Stomach (tissue), 9 donors: ENCODE results near the gene TMEM42. TPM values are rescaled to one million over a fixed set of nuclear protein-coding genes. Genes with fewer than 3 reads are reported as not detected.
"Not testable (repeated sequence)": the region's sequence is repeated elsewhere in the genome, so short reads cannot be mapped to it uniquely, and the experiment has no call there.

Experiments
- DNase-seq, 2 donors: peaks; one replicate each; pipeline versions ENCODE4 v3.0.0 to v3.0.0-alpha.2; 2013 to 2019
- H3K27ac ChIP-seq, 5 donors: fragments of 200-600 bp in 4 of 5; sonication (generic) in 4 of 5; one replicate each; pipeline ENCODE4 v1.5.1; 2013 to 2019; ENCODE audit warnings: mild to moderate bottlenecking in 1 of 5, moderate library complexity in 1 of 5
- H3K27me3 ChIP-seq, 3 donors: fragments of 200-600 bp; sonication (generic); one replicate each; pipeline ENCODE4 v1.5.1; 2017 to 2019; ENCODE audit warnings: mixed run types in 1 of 3
- H3K36me3 ChIP-seq, 4 donors: fragments of 200-600 bp; sonication (generic); 1 replicate in 3 of 4; 2 replicates in 1 of 4; pipeline ENCODE4 v1.5.1; 2016 to 2019
- H3K4me1 ChIP-seq, 4 donors: fragments of 200-600 bp; sonication (generic); one replicate each; pipeline ENCODE4 v1.5.1; 2016 to 2019
- H3K4me3 ChIP-seq, 4 donors: fragments of 200-600 bp; sonication (generic) in 3 of 4; one replicate each; pipeline ENCODE4 v1.5.1; 2016 to 2019; ENCODE audit warnings: mild to moderate bottlenecking in 1 of 4
- H3K9me3 ChIP-seq, 4 donors: fragments of 200-600 bp; sonication (generic); one replicate each; pipeline ENCODE4 v1.5.1; 2016 to 2019
- CTCF ChIP-seq, 7 experiments: fragments of 450-650 bp in 4 of 7; fragments of 200-600 bp in 3 of 7; sonication (generic) in 3 of 7; IDR thresholded peaks; one replicate each; pipeline ENCODE4 v1.5.1; 2016 to 2019; ENCODE audit warnings: antibody characterized with exemption in 7 of 7, control low read depth in 2 of 7, mild to moderate bottlenecking in 1 of 7
- EP300 ChIP-seq: sonication (generic); formaldehyde crosslinking; IDR thresholded peaks from one replicate; pipeline ENCODE4 v1.6.1; 2017; ENCODE audit warnings: antibody characterized with exemption
- POLR2A ChIP-seq, 4 donors: fragments of 450-650 bp; IDR thresholded peaks; one replicate each; pipeline ENCODE4 v1.6.1; 2016; ENCODE audit warnings: antibody characterized with exemption in 4 of 4, control low read depth in 2 of 4, mild to moderate bottlenecking in 1 of 4, moderate library complexity in 1 of 4
- POLR2AphosphoS5 ChIP-seq, 3 donors: sonication (generic); formaldehyde crosslinking; IDR thresholded peaks; one replicate each; pipeline ENCODE4 v1.6.1; 2016; ENCODE audit warnings: antibody characterized with exemption in 3 of 3
- WGBS, 5 donors: extraction: QIAGEN DNeasy Blood & Tissue Kit in 3 of 5; methylation state at CpG; one replicate each; pipeline versions ENCODE4 v1.1.5 to v1.1.7; 2013 to 2018; 5-methylcytosine and 5-hydroxymethylcytosine counted together
- intact Hi-C: fragments of 100-400 bp; cut with DNase I; formaldehyde crosslinking; loops from one replicate; pipeline ENCODE4 v1.15.1; 2023; ENCODE audit warnings: low total_unique reads
- polyA plus RNA-seq, 3 donors: library from polyadenylated mRNA; stranded (reverse); fragments of 200-250 nt; gene quantifications; one replicate each; pipeline ENCODE4 v1.2.3, GENCODE V29; 2013
- total RNA-seq, 5 donors: library from RNA; depleted of rRNA; stranded (reverse); fragments of >200 nt; gene quantifications; one replicate each; pipeline versions ENCODE4 v1.1.0 to v1.2.3, GENCODE V29; 2014 to 2016
- donor health status: healthy with polysubstance abuse.
- donor health status: Bipolar disorder and iron deficiency.
- donor health status: healthy.

Gene TMEM42
- total and polyA plus RNA-seq, 8 donors = 7.2 to 21.4 (median 17.2) TPM

DNA sequence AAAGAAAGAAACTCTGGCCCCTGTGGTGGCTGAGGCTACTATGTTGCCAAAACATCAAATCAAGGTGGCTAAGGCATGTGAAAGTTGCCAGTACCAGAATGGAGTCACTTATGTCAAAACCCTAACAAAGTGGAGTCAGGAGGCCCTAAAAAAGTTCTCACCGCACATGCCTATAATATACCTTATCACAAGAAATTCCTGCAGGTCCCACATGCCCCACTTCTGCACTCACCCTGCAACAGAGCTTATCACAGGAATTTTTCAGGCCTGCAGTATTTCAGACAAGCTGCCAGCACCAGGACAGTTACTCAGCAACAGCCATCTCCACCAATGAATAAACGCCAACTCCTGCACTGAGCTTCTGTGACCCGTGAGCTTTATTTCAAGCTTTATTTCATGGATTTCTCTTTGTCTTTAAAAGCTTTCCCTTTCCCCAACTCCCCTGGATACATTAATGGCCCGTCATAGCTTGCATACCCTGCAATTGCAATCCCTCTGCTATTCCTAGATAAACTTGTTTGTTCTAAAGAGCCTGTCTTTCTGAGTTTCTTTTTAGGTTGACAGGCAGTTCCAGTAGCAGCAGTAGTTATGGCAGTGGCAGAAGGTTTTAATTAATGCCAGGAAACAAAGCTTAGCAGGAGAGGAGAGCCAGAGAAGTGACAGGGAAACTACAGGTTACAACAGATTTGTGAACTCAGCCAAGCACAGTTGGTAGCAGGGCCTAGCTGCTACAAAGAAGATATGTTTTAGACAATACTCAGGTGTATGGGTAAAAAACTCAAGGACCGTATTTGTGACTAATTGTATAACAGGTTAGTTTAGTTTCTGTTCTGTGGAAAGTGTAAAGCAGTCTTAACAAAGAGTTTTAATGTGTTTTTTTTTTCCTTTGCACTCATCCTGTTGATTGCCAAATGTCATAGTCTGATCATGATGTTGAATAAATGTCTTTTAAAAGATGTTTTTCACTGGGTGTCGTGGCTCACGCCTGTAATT, 15.9 kb upstream of the TMEM42 start:
- H3K4me3 ChIP-seq = no peak overlapping the region
- no peaks in the 10 kb centered on the region for H3K9me3 ChIP-seq
- 47 to 59% (median 53%) methylated on average over 7 of the region's 7 CpGs for WGBS, 5 donors
- no peaks in the 10 kb centered on the region for H3K27me3 ChIP-seq
- peaks cover 0 to 5% (median 0%) of the 10 kb centered on the region in 4 donors for H3K36me3 ChIP-seq
- H3K4me1 ChIP-seq = peaks cover 0 to 17% (median 2%) of the 10 kb centered on the region in 4 donors
- peak in 1 of 2 donors; percentile 67 for DNase-seq
- intact Hi-C loops = no loop called here
- TF ChIP-seq POLR2A (IDR thresholded peaks at IDR 0.05) (no peak), CTCF (IDR thresholded peaks at IDR 0.05) (no peak)
- peak overlapping the region in 1 of 5 donors; percentile 39 for H3K27ac ChIP-seq

DNA sequence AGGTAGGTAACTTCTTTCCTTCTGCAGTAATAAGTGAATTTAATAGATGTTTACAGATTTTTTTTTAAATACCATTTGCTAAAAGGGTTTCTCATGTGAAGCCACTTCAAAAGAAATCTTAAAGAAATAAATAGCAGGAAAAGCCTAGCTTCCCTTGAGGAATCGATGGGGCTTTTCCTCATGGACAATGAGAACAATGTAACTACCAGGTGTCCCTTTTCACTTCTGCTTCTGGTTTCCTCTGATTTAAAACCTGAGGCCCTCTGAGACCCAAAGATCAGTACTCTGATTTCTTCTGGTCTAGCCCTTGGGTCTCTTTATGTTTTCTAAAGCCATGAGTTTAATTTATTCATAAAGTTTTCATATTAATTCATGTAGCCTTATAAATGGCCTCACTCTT, 13.1 kb upstream of the TMEM42 start:
- no peak for DNase-seq
- H3K27ac ChIP-seq = no peak overlapping the region

GRCh38 chr3:44856663-44857062, 5.0 kb upstream of the TMEM42 start:
- H3K27ac ChIP-seq, H3K4me1 ChIP-seq, H3K27me3 ChIP-seq, H3K36me3 ChIP-seq, H3K4me3 ChIP-seq, intact Hi-C loops, DNase-seq: not testable (repeated sequence)
- WGBS, 5 donors = 94 to 99% (median 98%) methylated on average over 6 of the region's 6 CpGs
- peaks cover 0 to 15% (median 6%) of the 10 kb centered on the region in 4 donors for H3K9me3 ChIP-seq

More for the DNA sequence above, 13.1 kb upstream of the TMEM42 start:
- Histone ChIP-seq H3K36me3 (peaks cover 0 to 5% (median 0%) of the 10 kb centered on the region in 4 donors), H3K9me3 (no peaks in the 10 kb centered on the region), H3K27me3 (no peaks in the 10 kb centered on the region), H3K4me1 (peaks cover 0 to 17% (median 2%) of the 10 kb centered on the region in 4 donors), H3K4me3 (no peak overlapping the region)
- TF ChIP-seq POLR2AphosphoS5 (IDR thresholded peaks at IDR 0.05) = no peak
- no peak for TF ChIP-seq CTCF (IDR thresholded peaks at IDR 0.05)
- no peak for TF ChIP-seq EP300
- TF ChIP-seq POLR2A (IDR thresholded peaks at IDR 0.05) = no peak
- intact Hi-C loops = no loop called here
- WGBS, 5 donors = 41 to 97% (median 85%) methylated on average over 1 of the region's 1 CpG

DNA sequence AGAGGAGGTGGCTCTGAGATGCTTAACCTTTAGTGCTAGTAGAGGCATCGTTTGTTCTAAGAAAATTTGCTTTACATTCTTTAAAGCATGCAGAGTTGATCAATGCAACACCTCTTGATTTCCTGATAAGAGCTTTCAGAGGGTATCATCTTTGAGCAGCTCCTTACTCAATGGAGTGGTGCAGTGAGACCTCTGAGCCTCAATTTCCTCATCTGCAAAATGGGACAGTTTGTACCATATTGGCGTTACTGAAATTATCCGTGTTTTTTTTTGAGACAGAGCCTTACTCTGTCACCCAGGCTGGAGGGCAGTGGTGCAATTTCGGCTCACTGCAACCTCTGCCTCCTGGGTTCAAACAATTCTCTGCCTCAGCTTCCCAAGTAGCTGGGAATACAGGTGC, 1.6 kb upstream of the TMEM42 start:
- 93 to 99% (median 97%) methylated on average over 4 of the region's 4 CpGs for WGBS, 5 donors
- intact Hi-C loops = no loop called here
- peaks cover 8 to 30% (median 22%) of the 10 kb centered on the region in 4 donors for H3K4me1 ChIP-seq
- H3K36me3 ChIP-seq = peaks cover 0 to 3% (median 1%) of the 10 kb centered on the region in 4 donors
- H3K4me3 ChIP-seq = no peak overlapping the region
- H3K27ac ChIP-seq = no peak overlapping the region
- peaks cover 0 to 15% (median 6%) of the 10 kb centered on the region in 4 donors for H3K9me3 ChIP-seq
- DNase-seq = no peak
- H3K27me3 ChIP-seq = no peaks in the 10 kb centered on the region
- TF ChIP-seq POLR2AphosphoS5 (IDR thresholded peaks at IDR 0.05) (no peak), EP300 (no peak), CTCF (IDR thresholded peaks at IDR 0.05) (no peak), POLR2A (IDR thresholded peaks at IDR 0.05) (no peak)
